B cell (primary cell): ENCODE data around the gene HDAC9.

Experiments used
- CTCF ChIP-seq: fragments of 200-600 bp; IDR thresholded peaks from one replicate; pipeline ENCODE4 v1.8.0; 2022; ENCODE audit warnings: antibody characterized with exemption, mild to moderate bottlenecking
- EZH2 ChIP-seq: IDR thresholded peaks from 2 replicates; pipeline ENCODE4 v1.6.1; 2012; ENCODE audit warnings: borderline replicate concordance, low read depth, mild to moderate bottlenecking, moderate library complexity, low read length; ENCODE audit not compliant: insufficient read depth, poor library complexity, severe bottlenecking

GRCh38 chr7:18821554-18821953 lies 326.0 kb downstream of the HDAC9 start:
- TF ChIP-seq CTCF (no peak), EZH2 (no peak)
